Measurements from ENCODE around the gene GRIA1. TPM values are rescaled to one million over a fixed set of nuclear protein-coding genes. Genes with fewer than 3 reads are reported as not detected.

The GRIA1 gene
- polyA plus RNA-seq, 4 donors: 1.4 to 6.7 (median 2.3) TPM

GRCh38 chr5:153767221-153768188 lies 277.0 kb downstream of the GRIA1 start:
- DNase-seq (ENCODE audit: low read depth in 4 of 4, low spot score in 3 of 4): no peak

GRCh38 chr5:153770066-153770465 lies 279.6 kb downstream of the GRIA1 start:
- no peak for DNase-seq (ENCODE audit: low read depth in 4 of 4, low spot score in 3 of 4)

- DNase-seq (ENCODE audit: low read depth in 4 of 4, low spot score in 3 of 4): no peak
Measured at GRCh38 chr5:153774686-153775085, 284.2 kb downstream of the GRIA1 start.

GRCh38 chr5:153775923-153776322 lies 285.5 kb downstream of the GRIA1 start:
- DNase-seq (ENCODE audit: low read depth in 4 of 4, low spot score in 3 of 4): no peak

GRCh38 chr5:153777681-153778581 lies 287.5 kb downstream of the GRIA1 start:
- DNase-seq (ENCODE audit: low read depth in 4 of 4, low spot score in 3 of 4): no peak

- no peak for DNase-seq (ENCODE audit: low read depth in 4 of 4, low spot score in 3 of 4)
Measured at GRCh38 chr5:153779836-153780235, 289.4 kb downstream of the GRIA1 start.

- no peak for DNase-seq (ENCODE audit: low read depth in 4 of 4, low spot score in 3 of 4)
Measured at GRCh38 chr5:153780876-153781705, 290.6 kb downstream of the GRIA1 start.

- no peak for DNase-seq (ENCODE audit: low read depth in 4 of 4, low spot score in 3 of 4)
Measured at GRCh38 chr5:153782589-153783361, 292.3 kb downstream of the GRIA1 start.

GRCh38 chr5:153783362-153783658 lies 292.8 kb downstream of the GRIA1 start:
- no peak for DNase-seq (ENCODE audit: low read depth in 4 of 4, low spot score in 3 of 4)

- no peak for DNase-seq (ENCODE audit: low read depth in 4 of 4, low spot score in 3 of 4)
Measured at GRCh38 chr5:153784277-153784676, 293.8 kb downstream of the GRIA1 start.

GRCh38 chr5:153791339-153791738 lies 300.9 kb downstream of the GRIA1 start:
- DNase-seq (ENCODE audit: low read depth in 4 of 4, low spot score in 3 of 4): no peak

GRCh38 chr5:153792305-153792704 lies 301.8 kb downstream of the GRIA1 start:
- DNase-seq (ENCODE audit: low read depth in 4 of 4, low spot score in 3 of 4): no peak

- DNase-seq (ENCODE audit: low read depth in 4 of 4, low spot score in 3 of 4): no peak
Measured at GRCh38 chr5:153793699-153794098, 303.2 kb downstream of the GRIA1 start.

- DNase-seq (ENCODE audit: low read depth in 4 of 4, low spot score in 3 of 4): no peak
Measured at GRCh38 chr5:153794327-153794726, 303.9 kb downstream of the GRIA1 start.

- no peak for DNase-seq (ENCODE audit: low read depth in 4 of 4, low spot score in 3 of 4)
Measured at GRCh38 chr5:153796527-153796926, 306.1 kb downstream of the GRIA1 start.

GRCh38 chr5:153797484-153797883 lies 307.0 kb downstream of the GRIA1 start:
- no peak for DNase-seq (ENCODE audit: low read depth in 4 of 4, low spot score in 3 of 4)

- DNase-seq (ENCODE audit: low read depth in 4 of 4, low spot score in 3 of 4): no peak
Measured at GRCh38 chr5:153798830-153799229, 308.4 kb downstream of the GRIA1 start.

- no peak for DNase-seq (ENCODE audit: low read depth in 4 of 4, low spot score in 3 of 4)
Measured at GRCh38 chr5:153799466-153799865, 309.0 kb downstream of the GRIA1 start.

- DNase-seq (ENCODE audit: low read depth in 4 of 4, low spot score in 3 of 4): no peak
Measured at GRCh38 chr5:153802050-153802821, 311.8 kb downstream of the GRIA1 start.
